ENCODE results near the gene DSCAM.

DSCAM gene

DNA sequence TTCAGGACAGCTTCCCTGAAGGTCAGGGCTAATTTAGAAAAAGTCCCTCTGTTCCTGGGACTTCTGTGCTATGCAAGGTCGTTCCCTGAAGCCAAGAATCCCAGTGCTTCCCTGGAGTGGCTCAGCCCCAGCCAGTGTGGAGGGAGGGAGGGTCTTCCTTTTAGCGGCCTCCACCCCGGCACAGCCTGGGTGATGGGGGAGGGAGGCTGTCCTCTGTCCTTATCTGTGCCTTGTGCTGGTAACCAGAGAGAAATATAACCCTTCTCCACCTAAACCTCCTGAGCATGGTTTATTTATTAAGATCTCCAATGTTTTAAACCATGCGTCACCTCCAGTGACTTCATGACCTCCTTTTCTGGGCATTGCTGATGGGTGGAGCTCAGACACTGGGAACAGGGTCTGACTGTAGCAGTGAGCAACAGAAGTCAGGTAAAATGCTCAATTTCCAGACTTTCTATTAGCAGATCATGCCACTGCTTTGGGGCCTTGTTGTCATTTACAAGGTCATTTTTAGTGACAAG lies 157.1 kb downstream of the DSCAM start:
- H3K9me3 Mint-ChIP-seq: peaks cover 1 to 3% of the 10 kb centered on the region in 2 donors
- H3K4me1 Mint-ChIP-seq: no peaks in the 10 kb centered on the region
- H3K27me3 Mint-ChIP-seq: no peaks in the 10 kb centered on the region
- H3K27ac Mint-ChIP-seq: no peak overlapping the region
- DNase-seq: no peak
- no peaks in the 10 kb centered on the region for H3K36me3 Mint-ChIP-seq
- ATAC-seq (replicated peaks): no peak
- H3K4me3 Mint-ChIP-seq: no peak overlapping the region

DNA sequence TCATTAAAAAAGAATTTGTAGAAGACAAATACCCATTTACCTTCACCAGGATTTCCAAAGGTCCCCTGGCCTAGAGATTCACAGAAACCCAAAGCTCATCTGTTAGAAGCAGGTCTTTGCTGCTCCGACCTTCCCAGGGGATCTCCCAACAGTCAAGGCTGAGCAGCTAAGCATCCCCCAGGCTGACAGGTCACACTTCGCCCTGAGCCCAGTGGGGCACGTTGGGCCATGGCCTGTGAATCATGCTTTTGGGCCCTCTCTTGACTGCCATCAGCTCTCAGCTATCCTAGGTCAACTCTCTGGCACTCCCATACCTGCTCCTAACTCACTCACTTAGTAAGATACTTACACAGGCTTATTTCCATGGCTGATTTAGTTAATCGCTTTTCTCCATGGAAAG lies 157.7 kb downstream of the DSCAM start:
- DNase-seq (no peak), ATAC-seq (replicated peaks) (no peak)
- peaks cover 1 to 3% of the 10 kb centered on the region in 2 donors for H3K9me3 Mint-ChIP-seq
- H3K4me3 Mint-ChIP-seq: no peak overlapping the region
- H3K27ac Mint-ChIP-seq: no peak overlapping the region
- H3K36me3 Mint-ChIP-seq: no peaks in the 10 kb centered on the region
- no peaks in the 10 kb centered on the region for H3K27me3 Mint-ChIP-seq
- H3K4me1 Mint-ChIP-seq: no peaks in the 10 kb centered on the region

DNA sequence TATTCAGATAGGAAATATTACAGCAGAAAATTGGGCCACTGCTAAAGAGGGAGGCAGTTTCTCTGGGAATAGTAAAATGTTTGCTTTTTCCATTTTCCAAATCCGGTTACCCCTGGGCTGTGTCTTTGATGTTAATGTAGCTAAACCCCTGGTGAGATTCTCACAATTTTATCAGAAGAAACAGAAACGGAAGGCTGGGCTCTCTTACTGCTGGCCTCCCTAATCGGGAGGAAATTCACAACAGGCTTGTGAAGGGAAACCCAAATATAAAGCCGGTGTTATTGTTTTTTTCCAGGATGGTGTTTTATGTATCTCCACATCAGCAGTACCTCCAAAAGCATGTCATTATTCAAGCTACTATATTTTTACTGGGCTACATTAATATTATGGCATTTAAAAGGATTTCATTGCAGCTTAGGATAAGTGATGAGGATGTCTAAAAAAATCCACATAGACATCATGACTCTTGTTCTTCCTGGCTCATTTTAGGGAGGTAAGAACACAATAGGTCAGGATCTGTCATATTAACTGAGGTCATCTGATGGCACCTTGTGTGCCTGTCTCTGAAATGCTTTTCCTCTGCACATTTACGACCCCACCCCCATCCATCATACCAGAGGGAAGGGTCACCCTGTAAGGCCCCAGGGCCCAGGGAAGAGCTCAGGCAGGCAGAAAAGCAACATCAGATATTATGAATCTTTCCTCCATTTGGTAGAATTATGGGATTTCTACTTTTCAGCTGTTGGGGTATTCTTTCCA lies 158.7 kb downstream of the DSCAM start:
- H3K4me1 Mint-ChIP-seq: no peaks in the 10 kb centered on the region
- peaks cover 1 to 3% of the 10 kb centered on the region in 2 donors for H3K9me3 Mint-ChIP-seq
- DNase-seq (no peak), ATAC-seq (replicated peaks) (no peak)
- no peaks in the 10 kb centered on the region for H3K36me3 Mint-ChIP-seq
- H3K27me3 Mint-ChIP-seq: no peaks in the 10 kb centered on the region
- no peak overlapping the region for H3K27ac Mint-ChIP-seq
- no peak overlapping the region for H3K4me3 Mint-ChIP-seq

DNA sequence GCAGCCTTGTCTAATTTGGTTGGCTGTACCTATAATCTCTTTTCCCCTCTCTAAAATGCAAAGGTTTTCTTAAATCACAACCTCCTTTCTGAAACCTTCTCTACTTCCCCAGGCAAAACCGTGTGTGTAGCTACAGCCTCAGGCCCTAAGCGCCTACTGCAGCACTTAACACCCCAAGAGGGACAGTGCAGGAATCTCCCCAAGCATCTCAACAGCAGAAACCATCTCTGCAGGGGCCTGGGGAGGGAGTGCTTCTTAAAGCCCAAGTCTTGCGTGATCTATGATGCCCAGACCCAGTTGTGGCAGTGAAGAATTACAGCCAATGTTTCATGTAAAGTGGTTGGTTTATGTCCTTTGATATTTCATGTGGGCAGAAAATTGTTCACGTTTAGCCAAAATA lies 159.3 kb downstream of the DSCAM start:
- Mint-ChIP-seq H3K36me3 (no peaks in the 10 kb centered on the region), H3K4me1 (no peaks in the 10 kb centered on the region), H3K4me3 (no peak overlapping the region), H3K27me3 (no peaks in the 10 kb centered on the region), H3K9me3 (peaks cover 1 to 3% of the 10 kb centered on the region in 2 donors), H3K27ac (no peak overlapping the region)
- DNase-seq (no peak), ATAC-seq (replicated peaks) (no peak)

DNA sequence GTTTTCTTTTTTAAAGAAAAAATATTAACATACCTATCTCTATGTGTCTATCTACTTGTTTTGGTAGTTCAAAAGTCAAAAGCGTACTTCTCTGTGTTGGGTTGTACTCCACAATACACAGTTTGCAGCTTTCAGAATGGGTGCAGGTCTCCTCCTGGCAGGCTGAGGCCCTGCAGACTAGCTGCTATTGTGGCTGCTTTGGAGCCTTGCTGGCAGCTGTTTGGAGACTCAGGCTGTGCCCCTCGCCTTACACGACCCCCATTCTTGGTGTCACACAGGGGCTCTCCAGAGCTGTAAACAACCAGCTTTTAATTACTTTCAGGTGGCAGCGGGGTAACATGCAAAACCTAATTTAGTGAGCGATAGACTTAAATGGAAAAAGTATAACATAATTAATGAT lies 160.4 kb downstream of the DSCAM start:
- ATAC-seq (replicated peaks) (no peak), DNase-seq (no peak)
- H3K4me1 Mint-ChIP-seq: no peaks in the 10 kb centered on the region
- no peaks in the 10 kb centered on the region for H3K36me3 Mint-ChIP-seq
- H3K4me3 Mint-ChIP-seq: no peak overlapping the region
- no peak overlapping the region for H3K27ac Mint-ChIP-seq
- H3K27me3 Mint-ChIP-seq: no peaks in the 10 kb centered on the region
- H3K9me3 Mint-ChIP-seq: peaks cover 3 to 6% of the 10 kb centered on the region in 2 donors

DNA sequence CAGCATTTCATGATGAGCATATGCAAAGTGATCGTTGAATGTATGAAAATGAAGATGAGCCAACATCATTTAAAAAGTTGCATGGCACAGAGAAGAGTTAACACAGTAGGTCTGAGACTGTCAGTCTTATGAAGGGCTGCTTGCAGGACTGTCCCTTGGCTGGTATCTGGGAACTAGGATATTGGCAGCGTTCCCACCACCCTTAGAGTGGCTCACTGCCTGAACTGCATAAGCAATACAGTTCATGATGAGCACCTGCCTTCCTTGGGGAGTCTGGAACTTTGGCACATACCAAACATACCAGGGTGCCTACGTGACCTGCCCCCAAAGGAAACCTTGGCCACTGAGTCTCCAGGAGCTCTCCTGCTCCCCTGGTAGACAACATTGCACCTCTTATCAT lies 161.8 kb downstream of the DSCAM start:
- H3K36me3 Mint-ChIP-seq: no peaks in the 10 kb centered on the region
- H3K27me3 Mint-ChIP-seq: no peaks in the 10 kb centered on the region
- no peak overlapping the region for H3K27ac Mint-ChIP-seq
- ATAC-seq (replicated peaks) (no peak), DNase-seq (no peak)
- peaks cover 3 to 6% of the 10 kb centered on the region in 2 donors for H3K9me3 Mint-ChIP-seq
- H3K4me1 Mint-ChIP-seq: no peaks in the 10 kb centered on the region
- no peak overlapping the region for H3K4me3 Mint-ChIP-seq

DNA sequence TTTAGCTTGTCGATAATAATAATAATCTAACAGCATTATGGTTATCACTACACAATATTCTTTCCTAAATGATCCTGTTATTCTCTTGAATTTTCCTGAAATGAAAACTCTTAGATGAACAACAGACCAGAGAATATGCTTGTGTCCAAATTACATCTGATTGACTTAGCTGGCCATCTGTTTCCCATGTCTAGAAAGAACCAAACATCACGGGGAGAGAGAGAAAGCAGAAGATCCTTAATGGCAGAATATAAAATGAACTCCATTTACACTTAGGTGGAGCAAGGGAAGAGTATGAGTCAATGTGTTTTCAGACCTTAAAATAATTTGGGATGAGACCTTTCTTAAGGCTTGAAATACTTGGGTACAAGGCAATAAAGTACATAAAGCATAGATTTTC lies 162.2 kb downstream of the DSCAM start:
- H3K27ac Mint-ChIP-seq: no peak overlapping the region
- H3K9me3 Mint-ChIP-seq: peaks cover 3 to 6% of the 10 kb centered on the region in 2 donors
- no peak overlapping the region for H3K4me3 Mint-ChIP-seq
- no peaks in the 10 kb centered on the region for H3K27me3 Mint-ChIP-seq
- DNase-seq: no peak
- no peaks in the 10 kb centered on the region for H3K4me1 Mint-ChIP-seq
- ATAC-seq (replicated peaks): no peak
- H3K36me3 Mint-ChIP-seq: no peaks in the 10 kb centered on the region

DNA sequence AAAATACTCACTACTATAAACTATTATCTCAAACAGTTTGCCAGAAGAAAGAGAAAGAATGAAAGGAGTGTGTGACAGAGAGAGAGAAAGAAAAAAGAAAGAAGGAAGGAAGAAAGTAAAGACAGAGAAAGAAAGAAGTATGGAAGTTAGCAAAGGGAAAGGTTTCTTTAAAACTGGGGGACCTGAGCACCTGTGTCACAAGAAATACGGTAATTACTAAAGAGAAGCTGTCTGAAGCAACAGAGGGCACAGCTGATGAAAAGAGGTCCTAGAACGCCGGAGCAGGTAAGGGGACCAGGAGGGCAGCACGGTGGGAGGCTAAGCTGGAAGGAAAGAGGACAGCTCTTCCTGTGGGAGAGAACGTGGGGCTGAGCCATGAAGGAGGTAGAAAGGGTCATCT lies 163.6 kb downstream of the DSCAM start:
- no peak overlapping the region for H3K4me3 Mint-ChIP-seq
- H3K9me3 Mint-ChIP-seq: peaks cover 3 to 6% of the 10 kb centered on the region in 2 donors
- H3K27me3 Mint-ChIP-seq: no peaks in the 10 kb centered on the region
- no peaks in the 10 kb centered on the region for H3K36me3 Mint-ChIP-seq
- no peak for ATAC-seq (replicated peaks)
- DNase-seq: no peak
- H3K27ac Mint-ChIP-seq: no peak overlapping the region
- H3K4me1 Mint-ChIP-seq: no peaks in the 10 kb centered on the region

DNA sequence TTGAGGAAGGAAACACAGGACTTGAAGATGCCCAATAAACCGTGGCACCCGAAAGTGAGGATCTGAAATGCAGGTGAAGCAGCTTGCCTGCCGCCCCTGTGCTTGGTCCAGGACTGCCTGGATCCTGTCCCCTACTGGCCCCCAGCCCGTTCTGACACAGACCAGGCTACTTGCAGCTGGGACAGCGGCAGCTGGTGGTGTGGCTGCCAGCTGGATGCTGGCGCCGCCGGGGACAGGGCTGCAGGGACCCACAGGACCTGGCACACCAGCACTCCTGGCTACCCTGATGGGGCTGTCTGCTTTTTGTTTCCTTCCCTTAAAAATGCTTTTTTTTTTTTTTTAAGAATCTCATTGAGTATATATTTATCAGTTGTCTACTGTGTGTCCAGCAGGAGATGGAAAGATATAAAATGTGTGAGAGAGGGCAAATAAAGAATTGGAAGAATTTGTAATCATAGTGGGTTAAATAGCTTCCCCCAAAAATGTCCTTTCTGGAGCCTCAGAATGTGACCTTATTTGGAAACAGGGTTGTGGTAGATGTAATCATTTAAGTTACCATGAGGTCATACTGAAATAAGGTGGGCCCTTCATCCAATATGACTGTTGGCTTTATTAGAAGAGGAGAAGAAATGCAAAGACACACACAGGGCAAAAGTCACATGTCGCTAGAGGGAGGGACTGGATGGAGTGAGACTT lies 165.6 kb downstream of the DSCAM start:
- H3K4me1 Mint-ChIP-seq: no peaks in the 10 kb centered on the region
- peaks cover 3 to 6% of the 10 kb centered on the region in 2 donors for H3K9me3 Mint-ChIP-seq

DNA sequence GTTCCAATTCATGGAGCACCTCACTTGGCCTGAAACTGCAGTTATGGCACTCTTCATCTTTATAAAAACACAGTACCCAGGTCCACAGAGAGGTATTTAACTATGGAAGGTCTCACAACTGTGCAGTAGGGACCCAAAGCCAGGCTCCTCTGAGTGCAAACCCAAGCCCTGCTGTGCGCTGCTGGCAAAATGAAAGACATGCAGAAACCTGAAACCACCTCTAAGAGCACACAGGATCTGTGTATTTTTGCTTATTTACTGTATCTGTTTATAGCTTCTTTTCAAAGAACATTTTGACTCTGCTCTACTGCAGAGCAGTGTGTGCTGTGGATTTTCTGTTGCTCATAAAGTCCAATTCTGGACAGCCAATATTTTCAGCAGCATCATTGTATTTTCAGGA lies 166.6 kb downstream of the DSCAM start:
- Mint-ChIP-seq H3K4me1 (no peaks in the 10 kb centered on the region), H3K9me3 (peaks cover 0 to 4% of the 10 kb centered on the region in 2 donors), H3K36me3 (no peaks in the 10 kb centered on the region), H3K4me3 (no peak overlapping the region), H3K27me3 (no peaks in the 10 kb centered on the region), H3K27ac (no peak overlapping the region)
- no peak for DNase-seq
- ATAC-seq (replicated peaks): no peak

More for the DNA sequence above, 165.6 kb downstream of the DSCAM start:
- H3K4me3 Mint-ChIP-seq: no peak overlapping the region
- no peak overlapping the region for H3K27ac Mint-ChIP-seq
- H3K36me3 Mint-ChIP-seq: no peaks in the 10 kb centered on the region
- ATAC-seq (replicated peaks) (no peak), DNase-seq (no peak)
- no peaks in the 10 kb centered on the region for H3K27me3 Mint-ChIP-seq

DNA sequence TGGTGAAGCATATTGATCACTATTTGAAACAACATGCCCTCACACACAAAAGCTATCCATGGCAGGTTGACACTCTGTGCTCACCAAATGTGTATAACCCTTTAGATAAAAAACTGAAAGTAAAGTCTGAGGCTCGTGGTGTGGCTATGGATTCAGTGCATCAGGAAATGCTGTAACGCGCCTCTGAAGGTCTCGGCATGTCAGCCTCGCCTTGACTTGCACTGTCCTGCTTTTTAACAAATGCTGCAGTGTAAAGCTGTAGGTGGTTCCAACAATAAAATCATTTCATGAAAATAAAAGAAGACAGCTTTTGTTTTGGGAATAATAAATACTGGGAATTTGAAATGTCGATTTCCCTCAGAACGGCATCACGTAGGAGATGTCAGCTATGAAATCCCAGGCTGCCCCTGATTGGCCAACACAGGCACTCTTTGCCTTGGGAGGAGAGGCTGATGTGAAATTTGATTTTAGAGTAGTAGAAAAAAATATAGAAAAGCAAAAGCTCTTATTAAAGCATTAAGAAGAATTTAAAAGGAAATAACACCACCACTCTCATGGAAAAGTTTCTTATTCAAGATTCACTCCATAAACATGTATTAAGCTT lies 168.2 kb downstream of the DSCAM start:
- H3K27ac Mint-ChIP-seq: no peak overlapping the region
- H3K4me1 Mint-ChIP-seq: no peaks in the 10 kb centered on the region
- no peaks in the 10 kb centered on the region for H3K36me3 Mint-ChIP-seq
- H3K27me3 Mint-ChIP-seq: no peaks in the 10 kb centered on the region
- H3K9me3 Mint-ChIP-seq: peaks cover 0 to 4% of the 10 kb centered on the region in 2 donors
- H3K4me3 Mint-ChIP-seq: no peak overlapping the region
- ATAC-seq (replicated peaks): no peak
- DNase-seq: no peak

DNA sequence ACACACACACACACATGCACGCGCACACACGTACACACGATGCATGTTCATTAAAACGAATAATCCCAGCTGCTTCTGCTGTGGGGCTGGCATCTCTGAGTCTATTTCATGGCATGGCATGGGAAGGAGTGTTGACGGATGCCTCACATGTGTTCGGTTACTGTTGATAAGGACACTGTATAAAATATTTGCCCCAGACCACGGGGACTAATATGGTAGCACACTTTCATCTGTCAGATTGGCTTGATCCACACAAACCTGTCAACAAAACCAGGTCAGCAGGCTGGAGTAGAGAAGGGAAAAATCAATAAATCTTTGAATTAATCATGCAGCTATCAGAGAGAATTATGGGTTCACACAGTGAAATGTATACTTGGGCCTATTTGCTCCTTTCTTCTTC lies 171.9 kb downstream of the DSCAM start:
- H3K27ac Mint-ChIP-seq: no peak overlapping the region
- no peaks in the 10 kb centered on the region for H3K9me3 Mint-ChIP-seq
- H3K4me3 Mint-ChIP-seq: no peak overlapping the region
- DNase-seq (no peak), ATAC-seq (replicated peaks) (no peak)
- H3K27me3 Mint-ChIP-seq: no peaks in the 10 kb centered on the region
- no peaks in the 10 kb centered on the region for H3K4me1 Mint-ChIP-seq
- no peaks in the 10 kb centered on the region for H3K36me3 Mint-ChIP-seq

DNA sequence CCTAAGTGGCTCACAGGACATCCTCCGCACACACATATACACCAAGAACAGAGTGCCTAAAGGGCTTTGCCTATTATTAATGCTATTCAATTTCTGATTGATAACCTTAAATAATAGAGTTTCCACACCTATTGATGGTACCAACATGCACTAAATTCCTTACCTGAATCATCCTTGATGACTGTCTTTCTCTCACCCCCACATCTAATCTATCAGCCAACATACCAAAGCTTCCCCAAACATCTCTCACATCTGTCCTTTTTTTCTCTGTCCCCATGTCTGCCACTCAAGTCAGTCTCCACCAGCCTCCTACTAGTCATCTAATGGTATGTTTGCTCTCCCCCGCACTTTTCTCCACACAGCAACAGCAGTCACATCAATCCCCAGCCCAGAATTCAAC lies 174.4 kb downstream of the DSCAM start:
- H3K4me3 Mint-ChIP-seq: no peak overlapping the region
- peaks cover 0 to under 1% of the 10 kb centered on the region in 2 donors for H3K9me3 Mint-ChIP-seq
- H3K27ac Mint-ChIP-seq: no peak overlapping the region
- H3K36me3 Mint-ChIP-seq: no peaks in the 10 kb centered on the region
- H3K4me1 Mint-ChIP-seq: no peaks in the 10 kb centered on the region
- no peaks in the 10 kb centered on the region for H3K27me3 Mint-ChIP-seq
- DNase-seq: no peak
- ATAC-seq (replicated peaks): no peak

DNA sequence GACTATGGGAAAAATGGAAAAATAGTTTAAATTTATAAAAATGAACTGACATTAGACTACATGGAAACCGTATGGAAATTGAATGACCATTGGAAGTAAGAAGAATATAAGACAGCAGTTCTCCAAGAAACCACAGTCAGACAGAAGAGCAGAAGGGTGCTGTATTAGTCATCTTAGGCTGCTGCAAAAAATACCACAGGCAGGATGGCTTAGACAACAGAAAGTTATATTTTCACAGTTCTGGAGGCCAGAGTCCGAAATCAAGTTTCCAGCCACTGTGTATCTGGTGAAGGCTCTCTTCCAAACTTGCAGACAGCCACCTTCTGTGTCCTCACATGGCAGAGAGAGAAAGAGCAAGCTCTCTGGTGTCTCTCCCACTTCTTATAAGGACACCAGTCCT lies 175.2 kb downstream of the DSCAM start:
- H3K9me3 Mint-ChIP-seq: peaks cover 0 to 3% of the 10 kb centered on the region in 2 donors
- no peaks in the 10 kb centered on the region for H3K36me3 Mint-ChIP-seq
- ATAC-seq (replicated peaks) (no peak), DNase-seq (no peak)
- no peaks in the 10 kb centered on the region for H3K27me3 Mint-ChIP-seq
- H3K4me3 Mint-ChIP-seq: no peak overlapping the region
- no peaks in the 10 kb centered on the region for H3K4me1 Mint-ChIP-seq
- H3K27ac Mint-ChIP-seq: no peak overlapping the region

Measured in stimulated activated naive B cell treated with anti-CD40 and anti-IgM and Interleukin-4, amounts not matched to agents 10 μg/mL and 1 μg/mL and 100 μg/mL, for 72 hours (primary cell).